Measurements from ENCODE around the gene PRKD3. TPM values are rescaled to one million over a fixed set of nuclear protein-coding genes. Genes with fewer than 3 reads are reported as not detected.

Gene PRKD3
- total RNA-seq, 2 experiments from 2014 or later, result 40.5 to 44.1 TPM

GRCh38 chr2:37342591-37343220 is 18.1 kb upstream of the PRKD3 start:
- H3K27me3 Mint-ChIP-seq, result peaks cover 13% of the 10 kb centered on the region
- CTCF ChIA-PET, result interaction anchor here (1.1 to 1.3 kb wide), 2 partner anchors 12 to 25 kb away, joined by 3 to 4 read pairs; no protein-coding TSS in a partner anchor
- no peak for ATAC-seq (ENCODE audit: poor library complexity)
- intact Hi-C loops (cut with DNase I, micrococcal nuclease), result no loop called here
- Histone ChIP-seq H3K9me3 (ENCODE audit: control insufficient read depth in 1 of 2, insufficient read depth in 1 of 2, low read length in 2 of 2) (no peaks in the 10 kb centered on the region), H3K4me3 (ENCODE audit: low read length) (no peak overlapping the region), H3K36me3 (ENCODE audit: insufficient read depth, low read length) (no peaks in the 10 kb centered on the region), H3K27me3 (ENCODE audit: control insufficient read depth in 1 of 2, insufficient read depth in 2 of 2, low read length in 2 of 2) (no peaks in the 10 kb centered on the region), H3K4me1 (ENCODE audit: insufficient read depth, low read length) (peaks cover 14% of the 10 kb centered on the region), H3K27ac (ENCODE audit: low read depth in 1 of 2, low read length in 2 of 2) (no peak overlapping the region)
- no peaks in the 10 kb centered on the region for H3K9me3 Mint-ChIP-seq
- POLR2A ChIA-PET, result interaction anchor here (1.3 to 1.7 kb wide), 3 partner anchors 12 to 34 kb away, joined by 3 to 7 read pairs (median 4); partner anchors contain the start of gene PRKD3
- DNase-seq, result no peak
- no peaks in the 10 kb centered on the region for H3K36me3 Mint-ChIP-seq (ENCODE audit: low read depth)
- no peak for TF ChIP-seq CTCF (IDR thresholded peaks at IDR 0.05)
- peak overlapping the region; percentile 9 for H3K4me3 Mint-ChIP-seq
- no peak overlapping the region for H3K27ac Mint-ChIP-seq
- H3K4me1 Mint-ChIP-seq (ENCODE audit: low read depth), result peaks cover 23% of the 10 kb centered on the region

GRCh38 chr2:37340637-37341036 is 16.0 kb upstream of the PRKD3 start:
- H3K4me1 Mint-ChIP-seq (ENCODE audit: low read depth), result peaks cover 19% of the 10 kb centered on the region
- intact Hi-C loops (cut with DNase I, micrococcal nuclease), result no loop called here
- Histone ChIP-seq H3K4me1 (ENCODE audit: insufficient read depth, low read length) (peaks cover 14% of the 10 kb centered on the region), H3K9me3 (ENCODE audit: control insufficient read depth in 1 of 2, insufficient read depth in 1 of 2, low read length in 2 of 2) (no peaks in the 10 kb centered on the region), H3K27ac (ENCODE audit: low read depth in 1 of 2, low read length in 2 of 2) (no peak overlapping the region), H3K36me3 (ENCODE audit: insufficient read depth, low read length) (no peaks in the 10 kb centered on the region), H3K27me3 (ENCODE audit: control insufficient read depth in 1 of 2, insufficient read depth in 2 of 2, low read length in 2 of 2) (no peaks in the 10 kb centered on the region), H3K4me3 (ENCODE audit: low read length) (no peak overlapping the region)
- no peak for ATAC-seq (ENCODE audit: poor library complexity)
- H3K9me3 Mint-ChIP-seq, result no peaks in the 10 kb centered on the region
- POLR2A ChIA-PET, result interaction anchor here (0.6 kb wide), 1 partner anchor 31 kb away, joined by 3 read pairs; no protein-coding TSS in a partner anchor
- H3K36me3 Mint-ChIP-seq (ENCODE audit: low read depth), result no peaks in the 10 kb centered on the region
- no peak overlapping the region for H3K4me3 Mint-ChIP-seq
- CTCF ChIA-PET, result interaction anchor here (1.3 to 1.4 kb wide), 3 partner anchors 10 to 20 kb away, joined by 3 to 5 read pairs (median 5); no protein-coding TSS in a partner anchor
- TF ChIP-seq CTCF (IDR thresholded peaks at IDR 0.05), result no peak
- peaks cover 4% of the 10 kb centered on the region for H3K27me3 Mint-ChIP-seq
- H3K27ac Mint-ChIP-seq, result no peak overlapping the region
- DNase-seq, result no peak

GRCh38 chr2:37338933-37339332 is 14.3 kb upstream of the PRKD3 start:
- Mint-ChIP-seq H3K4me1 (ENCODE audit: low read depth) (peaks cover 7% of the 10 kb centered on the region), H3K9me3 (no peaks in the 10 kb centered on the region), H3K4me3 (no peak overlapping the region), H3K36me3 (ENCODE audit: low read depth) (no peaks in the 10 kb centered on the region), H3K27me3 (no peaks in the 10 kb centered on the region), H3K27ac (no peak overlapping the region)
- Histone ChIP-seq H3K9me3 (ENCODE audit: control insufficient read depth in 1 of 2, insufficient read depth in 1 of 2, low read length in 2 of 2) (no peaks in the 10 kb centered on the region), H3K4me1 (ENCODE audit: insufficient read depth, low read length) (no peaks in the 10 kb centered on the region), H3K4me3 (ENCODE audit: low read length) (no peak overlapping the region), H3K36me3 (ENCODE audit: insufficient read depth, low read length) (no peaks in the 10 kb centered on the region), H3K27ac (ENCODE audit: low read depth in 1 of 2, low read length in 2 of 2) (no peak overlapping the region), H3K27me3 (ENCODE audit: control insufficient read depth in 1 of 2, insufficient read depth in 2 of 2, low read length in 2 of 2) (no peaks in the 10 kb centered on the region)
- POLR2A ChIA-PET, result no interaction called here
- no peak for TF ChIP-seq CTCF (IDR thresholded peaks at IDR 0.05)
- CTCF ChIA-PET, result interaction anchor here (1.2 kb wide), 1 partner anchor 8 kb away, joined by 3 read pairs; no protein-coding TSS in a partner anchor
- DNase-seq, result no peak
- intact Hi-C loops (cut with DNase I, micrococcal nuclease), result no loop called here
- ATAC-seq (ENCODE audit: poor library complexity), result no peak
